Superior temporal gyrus (tissue), 1 donor: ENCODE measurements around the gene RBM33.

Experiments used
- DNase-seq: peaks from one replicate; pipeline ENCODE4 v3.0.0-alpha.2; 2016; ENCODE audit errors: extremely low spot score

RBM33 gene

GRCh38 chr7:155769701-155770100 lies 125.2 kb downstream of the RBM33 start:
- DNase-seq, result peak; percentile 78

GRCh38 chr7:155770241-155770640 lies 125.8 kb downstream of the RBM33 start:
- DNase-seq, result no peak

- DNase-seq, result no peak
Observed at GRCh38 chr7:155773531-155773930, 129.1 kb downstream of the RBM33 start.

- no peak for DNase-seq
Observed at GRCh38 chr7:155774947-155775346, 130.5 kb downstream of the RBM33 start.

- DNase-seq, result no peak
Observed at GRCh38 chr7:155775691-155776090, 131.2 kb downstream of the RBM33 start.

GRCh38 chr7:155776606-155777005 lies 132.1 kb downstream of the RBM33 start:
- no peak for DNase-seq

- no peak for DNase-seq
Observed at GRCh38 chr7:155778349-155778748, 133.9 kb downstream of the RBM33 start.

GRCh38 chr7:155780884-155781283 lies 136.4 kb downstream of the RBM33 start:
- DNase-seq, result no peak

- DNase-seq, result no peak
Observed at GRCh38 chr7:155781433-155781832, 137.0 kb downstream of the RBM33 start.

- no peak for DNase-seq
Observed at GRCh38 chr7:155782466-155782865, 138.0 kb downstream of the RBM33 start.

- DNase-seq, result no peak
Observed at GRCh38 chr7:155785536-155785935, 141.1 kb downstream of the RBM33 start.

GRCh38 chr7:155786491-155786890 lies 142.0 kb downstream of the RBM33 start:
- no peak for DNase-seq

- DNase-seq, result no peak
Observed at GRCh38 chr7:155787171-155787851, 142.8 kb downstream of the RBM33 start.

GRCh38 chr7:155788616-155789000 lies 144.1 kb downstream of the RBM33 start:
- no peak for DNase-seq

GRCh38 chr7:155789001-155789725 lies 144.7 kb downstream of the RBM33 start:
- no peak for DNase-seq

GRCh38 chr7:155790666-155791065 lies 146.2 kb downstream of the RBM33 start:
- no peak for DNase-seq

GRCh38 chr7:155791214-155791737 lies 146.8 kb downstream of the RBM33 start:
- no peak for DNase-seq

- DNase-seq, result no peak
Observed at GRCh38 chr7:155791836-155792235, 147.4 kb downstream of the RBM33 start.

- no peak for DNase-seq
Observed at GRCh38 chr7:155792315-155792960, 148.0 kb downstream of the RBM33 start.

GRCh38 chr7:155792999-155793560 lies 148.6 kb downstream of the RBM33 start:
- DNase-seq, result no peak

GRCh38 chr7:155793720-155794119 lies 149.3 kb downstream of the RBM33 start:
- DNase-seq, result no peak

- no peak for DNase-seq
Observed at GRCh38 chr7:155794196-155794595, 149.7 kb downstream of the RBM33 start.
